HepG2 (cell line): ENCODE results near the gene PREX1. TPM values are rescaled to one million over a fixed set of nuclear protein-coding genes. Genes with fewer than 3 reads are reported as not detected.

Experiments
- ATAC-seq: fragments of 200-7000 bp; cut with Tn5 transposase; 3 replicates; pipeline ENCODE4 v1.9.1; 2020; ENCODE audit warnings: mild to moderate bottlenecking, moderate library complexity
- BruUV-seq: library from RNA; stranded (reverse); fragments of 400-500 nt; replicated peaks from 2 replicates; lab custom pipeline; 2021; lab: Mats Ljungman, UMichigan
- CTCF ChIA-PET: fragments of 300-600 bp; formaldehyde crosslinking; extraction: SDS; loops from one replicate; lab custom pipeline; 2021; ENCODE audit warnings: low total read pairs, inconsistent platforms, low intra/inter-chr PET ratio; lab: Yijun Ruan, JAX
- POLR2A ChIA-PET: fragments of 350-600 bp; sonication (Branson Sonifier 250); formaldehyde crosslinking; loops from one replicate; lab custom pipeline; 2020; ENCODE audit warnings: antibody characterized with exemption, inconsistent platforms; lab: Yijun Ruan, JAX
- DNase-seq: peaks from one replicate; pipeline ENCODE4 v3.0.0-alpha.2; 2015; ENCODE audit warnings: low spot score
- FAIRE-seq: peaks from 3 replicates; lab custom pipeline; 2011; peaks lifted over from hg19 to GRCh38; lab: Jason Lieb, UNC
- H2AFZ ChIP-seq: one replicate; pipeline ENCODE4 v1.6.1; 2011; ENCODE audit warnings: low read length, inconsistent platforms
- H3K27ac ChIP-seq: fragments of 300-600 bp; 3 replicates; pipeline ENCODE4 v1.8.0; 2011; ENCODE audit warnings: mixed run types, mild to moderate bottlenecking, mixed read lengths, low read length, inconsistent platforms; ENCODE audit not compliant: insufficient read depth; ENCODE audit errors: extremely low read length
- H3K27me3 ChIP-seq, 2 experiments: fragments of 200-600 bp in 1 of 2; 2 replicates in 1 of 2; 3 replicates in 1 of 2; pipeline versions ENCODE4 v1.6.0 to v1.8.0; 2011; ENCODE audit warnings: low read length in 2 of 2, mild to moderate bottlenecking in 2 of 2, moderate library complexity in 2 of 2, inconsistent platforms in 1 of 2; ENCODE audit not compliant: insufficient read depth in 2 of 2, control insufficient read depth in 1 of 2
- H3K36me3 ChIP-seq, 2 experiments: fragments of 200-600 bp in 1 of 2; replicated peaks in 1 of 2; 2 replicates in 1 of 2; 3 replicates in 1 of 2; pipeline versions ENCODE4 v1.5.1 to v1.8.0; 2011; ENCODE audit warnings: low read length in 2 of 2, inconsistent platforms in 1 of 2; ENCODE audit not compliant: insufficient read depth in 2 of 2, control insufficient read depth in 1 of 2
- H3K4me1 ChIP-seq: 2 replicates; pipeline ENCODE4 v1.5.1; 2012; ENCODE audit warnings: low read length, inconsistent platforms; ENCODE audit not compliant: insufficient read depth
- H3K4me2 ChIP-seq: 2 replicates; pipeline ENCODE4 v1.6.0; 2011; ENCODE audit warnings: low read depth, low read length, inconsistent platforms
- H3K4me3 ChIP-seq, 3 experiments: fragments of 200-600 bp in 1 of 3; sonication (generic), shearing (Covaris generic) in 1 of 3; replicated peaks in 1 of 3; 2 replicates each; pipeline ENCODE4 v1.5.1; 2011 to 2016; ENCODE audit warnings: low read length in 3 of 3, inconsistent platforms in 2 of 3, low read depth in 2 of 3, mild to moderate bottlenecking in 2 of 3, control low read depth in 1 of 3, mixed read lengths in 1 of 3; ENCODE audit not compliant: insufficient read depth in 1 of 3
- H3K79me2 ChIP-seq: one replicate; pipeline ENCODE4 v1.6.1; 2011; ENCODE audit warnings: low read length, inconsistent platforms; ENCODE audit not compliant: insufficient read depth
- H3K9ac ChIP-seq: 2 replicates; pipeline ENCODE4 v1.6.0; 2011; ENCODE audit warnings: mild to moderate bottlenecking, low read depth, low read length, inconsistent platforms; ENCODE audit not compliant: insufficient read depth
- H3K9me3 ChIP-seq: 2 replicates; pipeline ENCODE4 v1.5.1; 2012; ENCODE audit warnings: mild to moderate bottlenecking, low read length
- H4K20me1 ChIP-seq: 2 replicates; pipeline ENCODE4 v1.6.0; 2011; ENCODE audit warnings: inconsistent platforms, mild to moderate bottlenecking, low read length, moderate library complexity; ENCODE audit not compliant: insufficient read depth
- FOXA3 ChIP-seq: IDR thresholded peaks from 2 replicates; pipeline ENCODE4 v1.6.1; 2016; ENCODE audit warnings: missing genetic modification reagents, missing compliant biosample characterization
- HOXA3 ChIP-seq: sonication (generic); formaldehyde crosslinking; IDR thresholded peaks from 2 replicates; pipeline ENCODE4 v1.5.0; 2020; ENCODE audit warnings: missing genetic modification reagents
- NRL ChIP-seq: sonication (generic); formaldehyde crosslinking; IDR thresholded peaks from 2 replicates; pipeline ENCODE4 v1.5.0; 2020; ENCODE audit warnings: missing genetic modification reagents, mild to moderate bottlenecking, moderate library complexity, borderline replicate concordance
- RAD51 ChIP-seq: fragments of 450-650 bp; IDR thresholded peaks from 2 replicates; pipeline ENCODE4 v1.6.1; 2016; ENCODE audit warnings: borderline replicate concordance
- USF2 ChIP-seq, 2 experiments: sonication (generic) in 1 of 2; formaldehyde crosslinking in 1 of 2; IDR thresholded peaks; 2 replicates each; pipeline versions ENCODE4 v1.5.1 to v1.6.1; 2011 to 2020; ENCODE audit warnings: borderline replicate concordance in 1 of 2, low read depth in 1 of 2, low read length in 1 of 2, mild to moderate bottlenecking in 1 of 2, missing genetic modification reagents in 1 of 2, moderate library complexity in 1 of 2
- ZBTB21 ChIP-seq: sonication (generic); formaldehyde crosslinking; IDR thresholded peaks from 2 replicates; pipeline ENCODE4 v1.4.0; 2020; ENCODE audit warnings: missing genetic modification reagents
- ZNF329 ChIP-seq: sonication (generic); formaldehyde crosslinking; IDR thresholded peaks from 2 replicates; pipeline ENCODE4 v1.9.0; 2021; ENCODE audit warnings: low read depth, mild to moderate bottlenecking, missing genetic modification reagents
- ZNF629 ChIP-seq: sonication (generic); formaldehyde crosslinking; conservative IDR thresholded peaks from 2 replicates; pipeline ENCODE4 v1.5.0; 2020; ENCODE audit warnings: missing genetic modification reagents
- ZNF691 ChIP-seq: sonication (generic); formaldehyde crosslinking; IDR thresholded peaks from 2 replicates; pipeline ENCODE4 v1.4.0; 2020; ENCODE audit warnings: missing genetic modification reagents, low read depth, mild to moderate bottlenecking, borderline replicate concordance
- WGBS: methylation state at CpG from one replicate; pipeline ENCODE4 v1.1.6; 2017; ENCODE audit warnings: low lambda C conversion rate; 5-methylcytosine and 5-hydroxymethylcytosine counted together
- in situ Hi-C: cut with HindIII; loops from 2 replicates; pipeline ENCODE4 v1.10.0; 2017; ENCODE audit warnings: low pct_unique_long_range_greater_than_20kb; ENCODE audit not compliant: extremely low pct_ligation_motif_present
- intact Hi-C: fragments of 100-400 bp; cut with micrococcal nuclease; formaldehyde crosslinking; loops from one replicate; pipeline ENCODE4 v1.10.0; 2022; ENCODE audit not compliant: unreplicated experiment
- polyA plus RNA-seq, 8 experiments: library from polyadenylated mRNA; depleted of rRNA in 3 of 8; stranded (reverse) in 7 of 8; unstranded in 1 of 8; fragments of >200 nt; fragmentation: Illumina TruSeq in 4 of 8; extraction: Trizol in 4 of 8; gene quantifications; 2 replicates each; pipeline versions ENCODE4 v1.2.1 to v1.2.3, GENCODE V29; 2011 to 2016; ENCODE audit warnings: low read depth in 4 of 8, missing spikeins in 1 of 8, mixed read lengths in 1 of 8; ENCODE audit not compliant: insufficient read depth in 1 of 8
- total RNA-seq, 5 experiments: library from RNA; depleted of rRNA; stranded (reverse); fragments of >200 nt; fragmentation: Illumina TruSeq; extraction: Trizol; gene quantifications; 2 replicates each; pipeline ENCODE4 v1.2.3, GENCODE V29; 2016; ENCODE audit warnings: low read depth in 1 of 5
- TF ChIP-seq, protein P1 (sequence below): sonication (generic); formaldehyde crosslinking; IDR thresholded peaks from 2 replicates; pipeline ENCODE4 v1.5.0; 2020; ENCODE audit warnings: mild to moderate bottlenecking, missing genetic modification reagents, moderate library complexity

PREX1 gene
- total and polyA plus RNA-seq, 2 of the 13 experiments (the other 11 are each of a cell fraction or from before 2014, with no cell fraction given) = 0.02 to 0.04 TPM

GRCh38 chr20:48599748-48600469, 227.9 kb downstream of the PREX1 start:
- Histone ChIP-seq H2AFZ (no peak overlapping the region), H3K27me3 (no peaks in the 10 kb centered on the region; a peak in 1 of 5 replicates), H4K20me1 (no peaks in the 10 kb centered on the region)
- 33% methylated on average over 11 of the region's 11 CpGs for WGBS
- no peak for FAIRE-seq
- BruUV-seq = no TSS peak
- DNase-seq = no peak
- TF ChIP-seq ZNF629 (peak; percentile 44), ZBTB21 (CRISPR knock-in tag) (no peak)
- TF ChIP-seq, all 625 proteins: peak for 1
- POLR2A ChIA-PET = no interaction called here
- intact Hi-C loops (no loop called here), in situ Hi-C loops (loop anchor here (25.0 kb wide), 1 partner anchor 188 kb away; no protein-coding TSS in a partner anchor)
- Histone ChIP-seq H3K27ac (no peak overlapping the region), H3K79me2 (no peaks in the 10 kb centered on the region), H3K4me3 (no peak overlapping the region), H3K4me2 (no peak overlapping the region), H3K4me1 (peaks cover 16% of the 10 kb centered on the region), H3K9ac (no peak overlapping the region), H3K9me3 (no peaks in the 10 kb centered on the region), H3K36me3 (no peaks in the 10 kb centered on the region)
- ATAC-seq = no peak
- CTCF ChIA-PET = no interaction called here

DNA sequence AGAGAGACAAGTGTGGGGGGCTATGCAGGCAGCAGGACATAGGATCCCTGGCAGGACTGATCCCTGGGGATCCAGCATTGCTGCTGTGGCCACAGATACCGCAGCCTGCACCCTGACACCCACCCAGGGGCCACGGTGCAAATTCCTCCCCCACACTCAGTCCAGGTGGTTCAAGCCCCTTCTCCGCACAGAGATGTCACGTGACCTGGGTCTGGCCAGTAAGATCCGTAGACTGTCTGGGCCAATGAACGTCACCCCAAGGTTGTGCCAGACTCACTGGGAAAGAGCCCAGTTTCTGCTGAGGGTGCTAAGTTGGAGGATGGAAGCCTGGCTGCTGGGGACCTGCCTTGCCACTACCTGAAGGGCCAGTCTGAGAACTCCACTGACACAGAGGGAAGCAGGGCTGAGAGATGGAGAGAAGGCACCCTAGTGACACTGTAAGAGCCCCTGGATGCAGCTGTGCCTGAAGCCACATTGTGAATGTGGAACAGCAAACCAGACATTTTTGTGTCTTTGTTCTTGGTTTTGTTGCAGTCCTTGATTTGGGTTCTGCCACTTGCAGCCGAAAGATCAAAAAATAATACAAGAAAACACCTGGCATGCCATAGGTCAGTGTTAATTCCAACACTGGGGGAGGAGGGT, 228.6 kb downstream of the PREX1 start:
- no peak for TF ChIP-seq FOXA3
- no peak for TF ChIP-seq ZNF691 (CRISPR knock-in tag)
- TF ChIP-seq, protein P1, sequence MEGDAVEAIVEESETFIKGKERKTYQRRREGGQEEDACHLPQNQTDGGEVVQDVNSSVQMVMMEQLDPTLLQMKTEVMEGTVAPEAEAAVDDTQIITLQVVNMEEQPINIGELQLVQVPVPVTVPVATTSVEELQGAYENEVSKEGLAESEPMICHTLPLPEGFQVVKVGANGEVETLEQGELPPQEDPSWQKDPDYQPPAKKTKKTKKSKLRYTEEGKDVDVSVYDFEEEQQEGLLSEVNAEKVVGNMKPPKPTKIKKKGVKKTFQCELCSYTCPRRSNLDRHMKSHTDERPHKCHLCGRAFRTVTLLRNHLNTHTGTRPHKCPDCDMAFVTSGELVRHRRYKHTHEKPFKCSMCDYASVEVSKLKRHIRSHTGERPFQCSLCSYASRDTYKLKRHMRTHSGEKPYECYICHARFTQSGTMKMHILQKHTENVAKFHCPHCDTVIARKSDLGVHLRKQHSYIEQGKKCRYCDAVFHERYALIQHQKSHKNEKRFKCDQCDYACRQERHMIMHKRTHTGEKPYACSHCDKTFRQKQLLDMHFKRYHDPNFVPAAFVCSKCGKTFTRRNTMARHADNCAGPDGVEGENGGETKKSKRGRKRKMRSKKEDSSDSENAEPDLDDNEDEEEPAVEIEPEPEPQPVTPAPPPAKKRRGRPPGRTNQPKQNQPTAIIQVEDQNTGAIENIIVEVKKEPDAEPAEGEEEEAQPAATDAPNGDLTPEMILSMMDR (CRISPR knock-in tag) = no peak
- TF ChIP-seq HOXA3 (CRISPR knock-in tag) = no peak
- TF ChIP-seq USF2 (IDR thresholded peaks at IDR 0.05; ENCODE audit: low read depth, low read length) = peak; percentile 75
- no peak for TF ChIP-seq USF2 (CRISPR knock-in tag; IDR thresholded peaks at IDR 0.05; ENCODE audit: borderline replicate concordance)
- peak; percentile 94 for TF ChIP-seq RAD51
- peak; percentile 96 for TF ChIP-seq ZNF329 (CRISPR knock-in tag)
- TF ChIP-seq NRL (CRISPR knock-in tag) = no peak
- ChIA-PET CTCF (no interaction called here), POLR2A (no interaction called here)
- Histone ChIP-seq H3K4me2 (no peak overlapping the region), H3K79me2 (no peaks in the 10 kb centered on the region), H4K20me1 (no peaks in the 10 kb centered on the region), H3K36me3 (no peaks in the 10 kb centered on the region), H3K9me3 (no peaks in the 10 kb centered on the region), H3K4me3 (no peak overlapping the region), H3K4me1 (peaks cover 16% of the 10 kb centered on the region), H3K27me3 (no peaks in the 10 kb centered on the region; a peak in 1 of 5 replicates), H3K27ac (no peak overlapping the region), H2AFZ (no peak overlapping the region), H3K9ac (no peak overlapping the region)
- DNase-seq (no peak), FAIRE-seq (no peak), ATAC-seq (no peak)
- WGBS = 58% methylated on average over 6 of the region's 7 CpGs
- intact Hi-C loops (no loop called here), in situ Hi-C loops (no loop called here)
- no TSS peak for BruUV-seq
